Osteocyte (in vitro differentiated cells): Measurements from ENCODE around the gene UBE2F. TPM values are rescaled to one million over a fixed set of nuclear protein-coding genes. Genes with fewer than 3 reads are reported as not detected.
"Not testable (repeated sequence)": the region's sequence is repeated elsewhere in the genome, so short reads cannot be mapped to it uniquely, and the experiment has no call there.

Source experiments
- DNase-seq: peaks from one replicate; pipeline ENCODE4 v3.0.0; 2021; ENCODE audit warnings: mixed read lengths; ENCODE audit not compliant: unreplicated experiment; ENCODE audit errors: extremely low spot score
- H3K27ac Mint-ChIP-seq: one replicate; pipeline ENCODE4 v1.8.0; 2021; ENCODE audit warnings: mild to moderate bottlenecking, mixed read lengths; ENCODE audit not compliant: unreplicated experiment
- H3K27me3 Mint-ChIP-seq: one replicate; pipeline ENCODE4 v1.8.0; 2021; ENCODE audit warnings: mixed read lengths; ENCODE audit not compliant: unreplicated experiment
- H3K36me3 Mint-ChIP-seq: one replicate; pipeline ENCODE4 v1.8.0; 2021; ENCODE audit warnings: mixed read lengths; ENCODE audit not compliant: unreplicated experiment
- H3K4me1 Mint-ChIP-seq: one replicate; pipeline ENCODE4 v1.8.0; 2021; ENCODE audit warnings: mixed read lengths; ENCODE audit not compliant: unreplicated experiment
- H3K4me3 Mint-ChIP-seq: one replicate; pipeline ENCODE4 v1.8.0; 2021; ENCODE audit warnings: mild to moderate bottlenecking, moderate library complexity, mixed read lengths; ENCODE audit not compliant: unreplicated experiment
- H3K9me3 Mint-ChIP-seq: one replicate; pipeline ENCODE4 v1.8.0; 2021; ENCODE audit warnings: mixed read lengths; ENCODE audit not compliant: unreplicated experiment
- CTCF ChIP-seq: fragments of 200-600 bp; sonication (generic); IDR thresholded peaks from 2 replicates; pipeline ENCODE4 v1.5.0; 2021; ENCODE audit warnings: antibody characterized with exemption, mild to moderate bottlenecking, moderate library complexity
- total RNA-seq: library from RNA; stranded (reverse); gene quantifications from 2 replicates; pipeline ENCODE4 v1.2.1, GENCODE V29; 2021

The UBE2F gene
- total RNA-seq, 1 donor from 2014 or later: 54.3 TPM

GRCh38 chr2:237978058-237978712 lies 11.4 kb downstream of the UBE2F start:
- peaks cover 24% of the 10 kb centered on the region for H3K4me1 Mint-ChIP-seq
- no peak overlapping the region for H3K4me3 Mint-ChIP-seq
- peaks cover 18% of the 10 kb centered on the region for H3K36me3 Mint-ChIP-seq
- no peaks in the 10 kb centered on the region for H3K9me3 Mint-ChIP-seq
- no peak for TF ChIP-seq CTCF
- DNase-seq: no peak
- H3K27ac Mint-ChIP-seq: no peak overlapping the region
- no peaks in the 10 kb centered on the region for H3K27me3 Mint-ChIP-seq

GRCh38 chr2:237979331-237979730 lies 12.5 kb downstream of the UBE2F start:
- peaks cover 27% of the 10 kb centered on the region for H3K4me1 Mint-ChIP-seq
- TF ChIP-seq CTCF: no peak
- no peaks in the 10 kb centered on the region for H3K9me3 Mint-ChIP-seq
- no peaks in the 10 kb centered on the region for H3K27me3 Mint-ChIP-seq
- H3K36me3 Mint-ChIP-seq: peaks cover 14% of the 10 kb centered on the region
- no peak overlapping the region for H3K4me3 Mint-ChIP-seq
- no peak for DNase-seq
- H3K27ac Mint-ChIP-seq: no peak overlapping the region

- TF ChIP-seq CTCF: no peak
- no peaks in the 10 kb centered on the region for H3K9me3 Mint-ChIP-seq
- no peak overlapping the region for H3K4me3 Mint-ChIP-seq
- H3K4me1 Mint-ChIP-seq: peaks cover 28% of the 10 kb centered on the region
- no peak for DNase-seq
- no peaks in the 10 kb centered on the region for H3K27me3 Mint-ChIP-seq
- H3K27ac Mint-ChIP-seq: no peak overlapping the region
- peaks cover 14% of the 10 kb centered on the region for H3K36me3 Mint-ChIP-seq
Observed at GRCh38 chr2:237980087-237980486, 13.3 kb downstream of the UBE2F start.

GRCh38 chr2:237980751-237981150 lies 13.9 kb downstream of the UBE2F start:
- H3K9me3 Mint-ChIP-seq: no peaks in the 10 kb centered on the region
- H3K36me3 Mint-ChIP-seq: peaks cover 14% of the 10 kb centered on the region
- no peak for TF ChIP-seq CTCF
- DNase-seq: no peak
- H3K4me3 Mint-ChIP-seq: no peak overlapping the region
- no peak overlapping the region for H3K27ac Mint-ChIP-seq
- H3K27me3 Mint-ChIP-seq: no peaks in the 10 kb centered on the region
- H3K4me1 Mint-ChIP-seq: peaks cover 28% of the 10 kb centered on the region

- peaks cover 28% of the 10 kb centered on the region for H3K4me1 Mint-ChIP-seq
- not testable (repeated sequence) for H3K4me3 Mint-ChIP-seq, H3K9me3 Mint-ChIP-seq, H3K27ac Mint-ChIP-seq, DNase-seq, H3K27me3 Mint-ChIP-seq
- peaks cover 10% of the 10 kb centered on the region for H3K36me3 Mint-ChIP-seq
Observed at GRCh38 chr2:237981621-237982020, 14.8 kb downstream of the UBE2F start.
